IMR-90 (cell line): ENCODE data around the gene DYRK1A. TPM values are rescaled to one million over a fixed set of nuclear protein-coding genes. Genes with fewer than 3 reads are reported as not detected.

Experiments
- ATAC-seq: fragments of 200-7000 bp; cut with Tn5 transposase; 2 replicates; pipeline ENCODE4 v1.9.1; 2020; ENCODE audit warnings: low read depth, mild to moderate bottlenecking, moderate library complexity
- BruUV-seq: library from RNA; stranded (reverse); fragments of 400-500 nt; replicated peaks from 2 replicates; lab custom pipeline; 2021; lab: Mats Ljungman, UMichigan
- CTCF ChIA-PET: fragments of 300-600 bp; formaldehyde crosslinking; extraction: SDS; loops from one replicate; lab custom pipeline; 2021; ENCODE audit warnings: antibody characterized with exemption; lab: Yijun Ruan, JAX
- POLR2A ChIA-PET: fragments of 300-600 bp; sonication (Branson Sonifier 250); formaldehyde crosslinking; loops from one replicate; lab custom pipeline; 2022; ENCODE audit warnings: antibody characterized with exemption; ENCODE audit not compliant: unreplicated experiment; lab: Charles Lee
- DNase-seq: peaks from one replicate; pipeline ENCODE4 v3.0.0; 2013
- H2AFZ ChIP-seq: replicated peaks from 2 replicates; pipeline ENCODE3; 2013; ENCODE audit warnings: low read length, mild to moderate bottlenecking; ENCODE audit not compliant: poor library complexity
- H2AK5ac ChIP-seq: 2 replicates; pipeline ENCODE4 v1.6.1; 2013; ENCODE audit warnings: low read depth, low read length, inconsistent platforms
- H2AK9ac ChIP-seq: replicated peaks from 2 replicates; pipeline ENCODE3; 2013; ENCODE audit warnings: mild to moderate bottlenecking, low read depth, low read length, moderate library complexity; ENCODE audit not compliant: poor library complexity
- H2BK120ac ChIP-seq: 2 replicates; pipeline ENCODE4 v1.6.1; 2013; ENCODE audit warnings: low read depth, low read length, inconsistent platforms
- H2BK15ac ChIP-seq: 3 replicates; pipeline ENCODE4 v1.6.1; 2013; ENCODE audit warnings: low read depth, low read length, inconsistent platforms
- H2BK20ac ChIP-seq: 2 replicates; pipeline ENCODE4 v1.6.1; 2013; ENCODE audit warnings: low read depth, mild to moderate bottlenecking, inconsistent platforms, low read length, moderate library complexity
- H2BK5ac ChIP-seq: 2 replicates; pipeline ENCODE4 v1.6.1; 2013; ENCODE audit warnings: mild to moderate bottlenecking, low read depth, low read length, inconsistent platforms; ENCODE audit not compliant: poor library complexity, severe bottlenecking
- H3K14ac ChIP-seq: replicated peaks from 2 replicates; pipeline ENCODE4 v1.6.1; 2013; ENCODE audit warnings: low read depth, low read length, inconsistent platforms
- H3K18ac ChIP-seq: 2 replicates; pipeline ENCODE4 v1.6.1; 2013; ENCODE audit warnings: low read depth, low read length, control low read depth
- H3K23ac ChIP-seq: 2 replicates; pipeline ENCODE4 v1.6.1; 2013; ENCODE audit warnings: low read depth, low read length, inconsistent platforms
- H3K27ac ChIP-seq: 2 replicates; pipeline ENCODE4 v1.5.1; 2013; ENCODE audit warnings: mild to moderate bottlenecking, control low read depth, low read length; ENCODE audit not compliant: insufficient read depth
- H3K27me3 ChIP-seq: 2 replicates; pipeline ENCODE4 v1.6.1; 2013; ENCODE audit warnings: low read length; ENCODE audit not compliant: control insufficient read depth, insufficient read depth
- H3K36me3 ChIP-seq: 2 replicates; pipeline ENCODE4 v1.6.1; 2013; ENCODE audit warnings: low read length, mixed read lengths; ENCODE audit not compliant: control insufficient read depth, insufficient read depth
- H3K4ac ChIP-seq: 2 replicates; pipeline ENCODE4 v1.6.1; 2013; ENCODE audit warnings: low read depth, low read length, inconsistent platforms
- H3K4me1 ChIP-seq: 2 replicates; pipeline ENCODE4 v1.6.1; 2013; ENCODE audit warnings: low read length, mixed read lengths; ENCODE audit not compliant: control insufficient read depth, insufficient read depth
- H3K4me2 ChIP-seq: 2 replicates; pipeline ENCODE4 v1.6.1; 2013; ENCODE audit warnings: low read depth, mild to moderate bottlenecking, control low read depth, low read length, moderate library complexity
- H3K4me3 ChIP-seq: 2 replicates; pipeline ENCODE4 v1.5.1; 2013; ENCODE audit warnings: low read depth, mild to moderate bottlenecking, control low read depth, low read length, moderate library complexity; ENCODE audit not compliant: insufficient read depth
- H3K56ac ChIP-seq: 2 replicates; pipeline ENCODE4 v1.6.1; 2013; ENCODE audit warnings: low read length, inconsistent platforms; ENCODE audit not compliant: insufficient read depth; ENCODE audit errors: extremely low read depth
- H3K79me1 ChIP-seq, 2 experiments: 2 replicates each; pipeline ENCODE4 v1.6.1; 2013; ENCODE audit warnings: low read length in 2 of 2, inconsistent platforms in 1 of 2, low read depth in 1 of 2
- H3K9ac ChIP-seq: 2 replicates; pipeline ENCODE4 v1.6.1; 2013; ENCODE audit warnings: low read depth, low read length, control low read depth
- H3K9me1 ChIP-seq: 2 replicates; pipeline ENCODE4 v1.6.1; 2013; ENCODE audit warnings: low read length, inconsistent platforms; ENCODE audit not compliant: insufficient read depth
- H3K9me3 ChIP-seq: 2 replicates; pipeline ENCODE4 v1.6.1; 2013; ENCODE audit warnings: low read length; ENCODE audit not compliant: control insufficient read depth, insufficient read depth
- H4K20me1 ChIP-seq: 2 replicates; pipeline ENCODE4 v1.6.1; 2013; ENCODE audit warnings: low read length, inconsistent platforms; ENCODE audit not compliant: insufficient read depth
- H4K5ac ChIP-seq: 2 replicates; pipeline ENCODE4 v1.6.1; 2013; ENCODE audit warnings: mild to moderate bottlenecking, low read depth, low read length, control low read depth
- H4K8ac ChIP-seq, 2 experiments: 2 replicates each; pipeline ENCODE4 v1.6.1; 2013; ENCODE audit warnings: low read depth in 2 of 2, low read length in 2 of 2, control low read depth in 1 of 2, inconsistent platforms in 1 of 2
- H4K91ac ChIP-seq: 2 replicates; pipeline ENCODE4 v1.6.1; 2013; ENCODE audit warnings: low read depth, low read length, inconsistent platforms; ENCODE audit not compliant: insufficient read depth
- MAFK ChIP-seq: IDR thresholded peaks from 2 replicates; pipeline ENCODE4 v1.6.1; 2012; ENCODE audit warnings: low read depth, low read length, improper control_type of control experiment
- SMC3 ChIP-seq: fragments of 150-350 bp; IDR thresholded peaks from 2 replicates; pipeline ENCODE4 v1.6.1; 2016; ENCODE audit warnings: low read depth, mild to moderate bottlenecking, antibody characterized with exemption, low read length, moderate library complexity
- WGBS, 2 experiments: methylation state at CpG; one replicate each; pipeline versions ENCODE4 v1.1.5 to v1.1.7; 2013; ENCODE audit warnings: missing lambda C conversion rate in 2 of 2; ENCODE audit not compliant: insufficient read length in 1 of 2; ENCODE audit errors: extremely low coverage in 2 of 2; 5-methylcytosine and 5-hydroxymethylcytosine counted together
- dilution Hi-C: fragments of 300-500 bp; cut with HindIII; formaldehyde crosslinking; loops from one replicate; pipeline ENCODE4 v1.14.3; 2018; ENCODE audit warnings: low sequenced_read_pairs; ENCODE audit not compliant: unreplicated experiment
- in situ Hi-C: fragments of 300-500 bp; cut with MboI; formaldehyde crosslinking; loops from 3 replicates; pipeline ENCODE4 v1.14.3; 2019; ENCODE audit warnings: low sequenced_read_pairs, inconsistent platforms, mixed read lengths
- intact Hi-C: fragments of 100-400 bp; cut with micrococcal nuclease; formaldehyde crosslinking; loops from 2 replicates; pipeline ENCODE4 v1.10.0; 2022
- polyA plus RNA-seq, 3 experiments: library from polyadenylated mRNA; depleted of rRNA; stranded (reverse); fragments of >200 nt; gene quantifications; 2 replicates each; pipeline ENCODE4 v1.2.3, GENCODE V29; 2012; ENCODE audit warnings: low replicate concordance in 1 of 3
- total RNA-seq: library from RNA; depleted of rRNA; stranded (reverse); fragments of >200 nt; gene quantifications from 2 replicates; pipeline ENCODE4 v1.2.3, GENCODE V29; 2012

Gene DYRK1A
- total and polyA plus RNA-seq, 2 of the 4 experiments (the other 2 are of a cell fraction), result 18.6 to 50.5 TPM

- DNase-seq (no peak), ATAC-seq (no peak)
- Histone ChIP-seq H2BK120ac (no peak overlapping the region), H3K4ac (no peak overlapping the region), H3K27ac (no peak overlapping the region), H4K5ac (no peak overlapping the region), H2AFZ (no peak overlapping the region), H2BK20ac (no peak overlapping the region), H2BK5ac (no peak overlapping the region), H2AK9ac (no peak overlapping the region), H3K4me1 (peaks cover 5% of the 10 kb centered on the region; the same call in 1 of the 2 replicates), H3K9me1 (no peaks in the 10 kb centered on the region), H3K14ac (no peak overlapping the region), H3K79me1 (no peaks in the 10 kb centered on the region), H3K56ac (no peak overlapping the region), H3K9ac (no peak overlapping the region), H4K20me1 (no peaks in the 10 kb centered on the region), H3K9me3 (no peaks in the 10 kb centered on the region), H4K91ac (no peak overlapping the region), H3K4me2 (no peak overlapping the region), H2AK5ac (no peak overlapping the region), H3K23ac (no peak overlapping the region), H3K27me3 (peaks cover 13% of the 10 kb centered on the region), H3K36me3 (no peaks in the 10 kb centered on the region), H2BK15ac (no peak overlapping the region), H3K18ac (no peak overlapping the region), H4K8ac (no peak overlapping the region), H3K4me3 (no peak overlapping the region)
- 80% methylated on average over 4 of the region's 15 CpGs; no CpG with 5 or more reads in 1 of the 2 experiments for WGBS, 2 experiments
- ChIA-PET CTCF (no interaction called here), POLR2A (interaction anchor here (1.4 kb wide), 1 partner anchor 9 kb away, joined by 3 read pairs; no protein-coding TSS in a partner anchor)
- TF ChIP-seq MAFK (peak; percentile 92), SMC3 (no peak)
- dilution Hi-C loops, result no loop called here
- intact Hi-C loops, result no loop called here
- BruUV-seq, result no TSS peak
- in situ Hi-C loops, result no loop called here
Observed at GRCh38 chr21:37554661-37555379, 188.2 kb downstream of the DYRK1A start.
